SJSA1 (cell line): ENCODE measurements around the gene TPPP. TPM values are rescaled to one million over a fixed set of nuclear protein-coding genes. Genes with fewer than 3 reads are reported as not detected.

Experiments
- DNase-seq, 2 experiments: peaks; one replicate each; pipeline ENCODE4 v3.0.0-alpha.2; 2015 to 2020; ENCODE audit warnings: low spot score in 2 of 2, low read depth in 1 of 2
- H3K27ac ChIP-seq: fragments of 250-450 bp; sonication (Bioruptor Pico); 2 replicates; pipeline ENCODE4 v1.5.1; 2020; ENCODE audit warnings: mild to moderate bottlenecking, moderate library complexity
- H3K27me3 ChIP-seq: fragments of 250-450 bp; sonication (Bioruptor Pico); replicated peaks from 2 replicates; pipeline ENCODE4 v1.5.1; 2020; ENCODE audit warnings: mild to moderate bottlenecking, moderate library complexity
- H3K36me3 ChIP-seq: fragments of 250-450 bp; sonication (Bioruptor Pico); 2 replicates; pipeline ENCODE4 v1.5.1; 2020; ENCODE audit warnings: mild to moderate bottlenecking
- H3K4me1 ChIP-seq: fragments of 250-450 bp; sonication (Bioruptor Pico); replicated peaks from 2 replicates; pipeline ENCODE4 v1.6.1; 2021; ENCODE audit warnings: mild to moderate bottlenecking
- H3K4me3 ChIP-seq: fragments of 250-450 bp; sonication (Bioruptor Pico); 2 replicates; pipeline ENCODE4 v1.5.1; 2020; ENCODE audit warnings: mild to moderate bottlenecking
- H3K9me3 ChIP-seq: fragments of 250-450 bp; sonication (Bioruptor Pico); replicated peaks from 2 replicates; pipeline ENCODE4 v1.5.1; 2020; ENCODE audit warnings: mild to moderate bottlenecking
- total RNA-seq: library from RNA; depleted of rRNA; stranded (reverse); fragments of >200 nt; shearing (Covaris generic); gene quantifications from 2 replicates; pipeline ENCODE4 v1.2.3, GENCODE V29; 2014

The TPPP gene
- total RNA-seq, 1 experiment from 2014 or later: not detected

- H3K4me1 ChIP-seq: peaks cover 6% of the 10 kb centered on the region
- no peak overlapping the region for H3K27ac ChIP-seq
- H3K36me3 ChIP-seq: peaks cover 16% of the 10 kb centered on the region
- no peaks in the 10 kb centered on the region for H3K27me3 ChIP-seq
- no peak overlapping the region for H3K4me3 ChIP-seq
- DNase-seq: no peak
- H3K9me3 ChIP-seq: no peaks in the 10 kb centered on the region
Measured at GRCh38 chr5:660491-661030, 32.6 kb downstream of the TPPP start.

GRCh38 chr5:659496-660263 is 33.5 kb downstream of the TPPP start:
- H3K36me3 ChIP-seq: peaks cover 14% of the 10 kb centered on the region
- peaks cover 6% of the 10 kb centered on the region for H3K4me1 ChIP-seq
- H3K27me3 ChIP-seq: no peaks in the 10 kb centered on the region
- no peak for DNase-seq
- H3K4me3 ChIP-seq: no peak overlapping the region
- no peaks in the 10 kb centered on the region for H3K9me3 ChIP-seq
- no peak overlapping the region for H3K27ac ChIP-seq

- Histone ChIP-seq H3K9me3 (no peaks in the 10 kb centered on the region), H3K27ac (peak overlapping the region; percentile 57), H3K27me3 (no peaks in the 10 kb centered on the region), H3K4me1 (peaks cover 6% of the 10 kb centered on the region), H3K36me3 (peaks cover 14% of the 10 kb centered on the region), H3K4me3 (no peak overlapping the region)
- DNase-seq: no peak
Measured at GRCh38 chr5:658103-658502, 35.0 kb downstream of the TPPP start.

- Histone ChIP-seq H3K36me3 (peaks cover 14% of the 10 kb centered on the region), H3K4me1 (peaks cover 6% of the 10 kb centered on the region), H3K27me3 (no peaks in the 10 kb centered on the region), H3K27ac (peak overlapping the region; percentile 57), H3K4me3 (no peak overlapping the region), H3K9me3 (no peaks in the 10 kb centered on the region)
- DNase-seq: peak; percentile 57 to 77
Measured at GRCh38 chr5:657570-657969, 35.6 kb downstream of the TPPP start.

GRCh38 chr5:655406-655805 is 37.7 kb downstream of the TPPP start:
- no peak overlapping the region for H3K4me3 ChIP-seq
- H3K27ac ChIP-seq: no peak overlapping the region
- H3K9me3 ChIP-seq: no peaks in the 10 kb centered on the region
- peaks cover 11% of the 10 kb centered on the region for H3K36me3 ChIP-seq
- H3K4me1 ChIP-seq: peaks cover 6% of the 10 kb centered on the region
- no peak for DNase-seq
- no peaks in the 10 kb centered on the region for H3K27me3 ChIP-seq

- H3K4me3 ChIP-seq: no peak overlapping the region
- peaks cover 9% of the 10 kb centered on the region for H3K36me3 ChIP-seq
- no peaks in the 10 kb centered on the region for H3K27me3 ChIP-seq
- DNase-seq: no peak
- peaks cover 6% of the 10 kb centered on the region for H3K4me1 ChIP-seq
- H3K9me3 ChIP-seq: no peaks in the 10 kb centered on the region
- H3K27ac ChIP-seq: no peak overlapping the region
Measured at GRCh38 chr5:654071-654778, 38.9 kb downstream of the TPPP start.

GRCh38 chr5:652773-653350 is 40.3 kb downstream of the TPPP start:
- Histone ChIP-seq H3K4me3 (no peak overlapping the region), H3K27me3 (no peaks in the 10 kb centered on the region)
- no peak for DNase-seq

GRCh38 chr5:652023-652515 is 41.1 kb downstream of the TPPP start:
- no peak for DNase-seq
- no peaks in the 10 kb centered on the region for H3K27me3 ChIP-seq
- no peak overlapping the region for H3K27ac ChIP-seq
- H3K4me3 ChIP-seq: no peak overlapping the region
- H3K36me3 ChIP-seq: peaks cover 9% of the 10 kb centered on the region; the same call in 1 of the 2 replicates
- H3K4me1 ChIP-seq: no peaks in the 10 kb centered on the region
- H3K9me3 ChIP-seq: no peaks in the 10 kb centered on the region

More at GRCh38 chr5:652773-653350, 40.3 kb downstream of the TPPP start:
- peaks cover 1% of the 10 kb centered on the region for H3K4me1 ChIP-seq
- H3K27ac ChIP-seq: no peak overlapping the region
- H3K36me3 ChIP-seq: peaks cover 2% of the 10 kb centered on the region
- no peaks in the 10 kb centered on the region for H3K9me3 ChIP-seq

GRCh38 chr5:651296-652022 is 41.7 kb downstream of the TPPP start:
- Histone ChIP-seq H3K27me3 (no peaks in the 10 kb centered on the region), H3K36me3 (peaks cover 13% of the 10 kb centered on the region; the same call in 1 of the 2 replicates), H3K4me1 (no peaks in the 10 kb centered on the region), H3K9me3 (no peaks in the 10 kb centered on the region), H3K4me3 (no peak overlapping the region), H3K27ac (no peak overlapping the region)
- no peak for DNase-seq

GRCh38 chr5:647727-648126 is 45.4 kb downstream of the TPPP start:
- Histone ChIP-seq H3K27me3 (no peaks in the 10 kb centered on the region), H3K36me3 (peaks cover 19% of the 10 kb centered on the region), H3K4me1 (no peaks in the 10 kb centered on the region), H3K9me3 (no peaks in the 10 kb centered on the region), H3K4me3 (no peak overlapping the region), H3K27ac (no peak overlapping the region)
- no peak for DNase-seq

- Histone ChIP-seq H3K9me3 (no peaks in the 10 kb centered on the region), H3K36me3 (peaks cover 23% of the 10 kb centered on the region), H3K27ac (no peak overlapping the region), H3K4me3 (no peak overlapping the region), H3K27me3 (no peaks in the 10 kb centered on the region), H3K4me1 (no peaks in the 10 kb centered on the region)
- DNase-seq: no peak
Measured at GRCh38 chr5:647311-647710, 45.8 kb downstream of the TPPP start.

- H3K27ac ChIP-seq: no peak overlapping the region
- H3K27me3 ChIP-seq: no peaks in the 10 kb centered on the region
- no peaks in the 10 kb centered on the region for H3K9me3 ChIP-seq
- H3K4me1 ChIP-seq: no peaks in the 10 kb centered on the region
- DNase-seq: peak in 1 of 2 experiments; percentile 34
- H3K36me3 ChIP-seq: peaks cover 23% of the 10 kb centered on the region
- H3K4me3 ChIP-seq: no peak overlapping the region
Measured at GRCh38 chr5:646396-647201, 46.6 kb downstream of the TPPP start.
